Right renal pelvis (tissue), 4 donors: Measurements from ENCODE around the gene SMAD6. TPM values are rescaled to one million over a fixed set of nuclear protein-coding genes. Genes with fewer than 3 reads are reported as not detected.

Experiments used
- DNase-seq, 4 donors: peaks; one replicate each; pipeline ENCODE4 v3.0.0-alpha.2; 2013; ENCODE audit warnings: low read depth in 4 of 4, low spot score in 3 of 4, missing footprints in 1 of 4
- polyA plus RNA-seq, 4 donors: library from polyadenylated mRNA; unstranded; fragments of 120-200 nt; gene quantifications; one replicate each; pipeline ENCODE4 v1.2.1, GENCODE V29; 2013; ENCODE audit not compliant: insufficient read length in 4 of 4

SMAD6 gene
- polyA plus RNA-seq, 4 donors: 27.9 to 45.7 (median 31.4) TPM

DNA sequence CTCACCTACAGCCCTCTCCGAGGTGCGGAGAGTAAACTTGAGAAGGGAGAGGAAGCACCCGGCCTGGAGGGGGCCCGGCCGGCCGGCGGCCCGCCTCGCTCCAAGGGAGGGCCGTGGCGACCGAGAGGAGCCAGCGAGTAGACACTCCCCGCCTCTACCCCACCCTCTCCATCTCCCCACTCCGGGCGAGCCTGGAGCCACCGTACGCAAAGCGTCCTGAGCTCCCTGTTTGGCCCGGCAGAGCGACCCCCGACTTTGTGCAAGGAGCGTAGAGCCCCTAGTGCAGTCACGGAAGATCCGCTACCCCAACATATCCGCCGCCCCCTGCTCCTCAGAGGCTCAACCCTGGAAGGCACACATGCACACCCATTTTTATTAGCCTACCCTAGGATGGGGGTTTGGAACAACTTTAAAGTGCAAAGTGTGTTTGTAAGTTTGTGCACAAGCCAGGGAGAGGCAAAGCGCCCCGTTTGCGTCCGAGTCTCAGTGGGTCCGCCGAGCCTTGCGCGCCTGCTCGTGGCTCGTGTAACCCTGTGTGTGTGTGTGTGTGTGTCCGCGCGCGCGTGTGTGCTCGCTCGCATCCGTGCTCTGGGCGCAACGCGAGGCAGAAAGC is 508 bp upstream of the SMAD6 start:
- DNase-seq: peak in 1 of 4 donors; percentile 64

DNA sequence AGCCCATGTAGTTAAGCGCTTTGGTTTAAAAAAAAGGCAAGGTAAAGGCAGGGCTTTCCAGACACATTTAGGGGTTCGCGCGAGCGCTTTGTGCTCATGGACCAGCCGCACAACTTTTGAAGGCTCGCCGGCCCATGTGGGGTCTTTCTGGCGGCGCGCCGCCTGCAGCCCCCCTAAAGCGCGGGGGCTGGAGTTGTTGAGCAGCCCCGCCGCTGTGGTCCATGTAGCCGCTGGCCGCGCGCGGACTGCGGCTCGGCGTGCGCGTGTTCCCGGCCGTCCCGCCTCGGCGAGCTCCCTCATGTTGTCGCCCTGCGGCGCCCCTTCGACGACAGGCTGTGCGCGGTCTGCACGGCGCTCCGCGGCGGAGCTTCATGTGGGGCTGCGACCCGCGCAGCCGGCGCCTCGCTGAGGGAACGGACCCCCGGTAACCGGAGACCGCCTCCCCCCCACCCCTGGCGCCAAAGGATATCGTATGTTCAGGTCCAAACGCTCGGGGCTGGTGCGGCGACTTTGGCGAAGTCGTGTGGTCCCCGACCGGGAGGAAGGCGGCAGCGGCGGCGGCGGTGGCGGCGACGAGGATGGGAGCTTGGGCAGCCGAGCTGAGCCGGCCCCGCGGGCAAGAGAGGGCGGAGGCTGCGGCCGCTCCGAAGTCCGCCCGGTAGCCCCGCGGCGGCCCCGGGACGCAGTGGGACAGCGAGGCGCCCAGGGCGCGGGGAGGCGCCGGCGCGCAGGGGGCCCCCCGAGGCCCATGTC is 927 bp downstream of the SMAD6 start:
- DNase-seq: no peak

DNA sequence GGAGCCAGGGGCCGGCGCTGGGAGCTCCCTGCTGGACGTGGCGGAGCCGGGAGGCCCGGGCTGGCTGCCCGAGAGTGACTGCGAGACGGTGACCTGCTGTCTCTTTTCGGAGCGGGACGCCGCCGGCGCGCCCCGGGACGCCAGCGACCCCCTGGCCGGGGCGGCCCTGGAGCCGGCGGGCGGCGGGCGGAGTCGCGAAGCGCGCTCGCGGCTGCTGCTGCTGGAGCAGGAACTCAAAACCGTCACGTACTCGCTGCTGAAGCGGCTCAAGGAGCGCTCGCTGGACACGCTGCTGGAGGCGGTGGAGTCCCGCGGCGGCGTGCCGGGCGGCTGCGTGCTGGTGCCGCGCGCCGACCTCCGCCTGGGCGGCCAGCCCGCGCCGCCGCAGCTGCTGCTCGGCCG is 1.5 kb downstream of the SMAD6 start:
- DNase-seq: no peak

DNA sequence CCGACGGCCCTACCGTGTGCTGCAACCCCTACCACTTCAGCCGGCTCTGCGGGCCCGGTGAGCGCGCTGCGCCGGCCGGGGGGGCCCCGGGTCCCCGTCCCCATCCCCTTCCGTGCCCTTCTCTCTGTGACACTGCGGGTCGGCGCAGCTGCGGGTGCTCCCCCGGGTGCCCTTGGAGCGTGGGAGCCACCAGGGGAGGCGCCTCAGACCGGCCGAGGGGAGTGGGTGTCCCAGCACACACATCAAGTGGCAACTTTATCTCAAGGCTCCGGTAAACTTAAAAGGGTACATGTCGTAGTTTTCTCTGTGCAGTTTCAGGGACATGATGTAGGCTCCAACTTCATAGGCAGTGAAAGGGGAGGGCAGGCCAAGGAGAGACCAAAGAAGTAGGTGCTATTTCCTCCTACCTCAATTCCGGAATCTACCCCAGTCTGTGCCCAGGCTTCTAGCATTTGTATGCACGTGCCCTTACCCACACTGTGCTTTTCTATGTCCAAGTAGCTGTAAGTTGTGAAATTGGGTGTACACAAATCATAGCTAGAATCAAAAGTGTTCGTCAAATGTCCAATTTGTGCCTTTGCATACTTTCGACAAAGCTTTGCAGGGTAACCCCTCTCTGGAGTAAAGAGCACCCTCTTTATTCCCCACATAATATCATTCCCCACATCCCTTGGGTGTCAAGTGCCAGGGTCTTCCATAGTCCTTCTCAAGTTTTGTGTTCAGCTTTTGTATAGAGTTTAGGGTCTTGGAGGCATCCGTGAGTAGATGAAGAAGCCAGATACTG is 2.2 kb downstream of the SMAD6 start:
- no peak for DNase-seq

DNA sequence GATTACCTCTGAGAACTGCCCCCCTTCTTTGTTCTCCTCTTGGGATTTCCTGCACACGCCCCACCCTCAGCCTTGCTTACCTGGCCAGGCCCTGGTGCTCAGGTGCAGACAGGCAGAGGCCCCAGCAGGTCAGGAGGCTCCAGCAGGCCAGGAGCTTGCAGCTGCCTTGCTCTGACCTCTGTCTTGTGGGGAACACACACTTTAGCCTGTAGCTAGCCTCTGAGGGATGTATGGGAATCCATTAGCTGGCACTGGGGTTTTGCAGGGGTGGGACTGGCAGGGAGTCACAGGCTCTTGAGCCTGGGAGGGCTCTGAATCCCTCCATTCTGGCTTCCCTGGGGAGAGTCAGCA is 2.7 kb downstream of the SMAD6 start:
- no peak for DNase-seq

DNA sequence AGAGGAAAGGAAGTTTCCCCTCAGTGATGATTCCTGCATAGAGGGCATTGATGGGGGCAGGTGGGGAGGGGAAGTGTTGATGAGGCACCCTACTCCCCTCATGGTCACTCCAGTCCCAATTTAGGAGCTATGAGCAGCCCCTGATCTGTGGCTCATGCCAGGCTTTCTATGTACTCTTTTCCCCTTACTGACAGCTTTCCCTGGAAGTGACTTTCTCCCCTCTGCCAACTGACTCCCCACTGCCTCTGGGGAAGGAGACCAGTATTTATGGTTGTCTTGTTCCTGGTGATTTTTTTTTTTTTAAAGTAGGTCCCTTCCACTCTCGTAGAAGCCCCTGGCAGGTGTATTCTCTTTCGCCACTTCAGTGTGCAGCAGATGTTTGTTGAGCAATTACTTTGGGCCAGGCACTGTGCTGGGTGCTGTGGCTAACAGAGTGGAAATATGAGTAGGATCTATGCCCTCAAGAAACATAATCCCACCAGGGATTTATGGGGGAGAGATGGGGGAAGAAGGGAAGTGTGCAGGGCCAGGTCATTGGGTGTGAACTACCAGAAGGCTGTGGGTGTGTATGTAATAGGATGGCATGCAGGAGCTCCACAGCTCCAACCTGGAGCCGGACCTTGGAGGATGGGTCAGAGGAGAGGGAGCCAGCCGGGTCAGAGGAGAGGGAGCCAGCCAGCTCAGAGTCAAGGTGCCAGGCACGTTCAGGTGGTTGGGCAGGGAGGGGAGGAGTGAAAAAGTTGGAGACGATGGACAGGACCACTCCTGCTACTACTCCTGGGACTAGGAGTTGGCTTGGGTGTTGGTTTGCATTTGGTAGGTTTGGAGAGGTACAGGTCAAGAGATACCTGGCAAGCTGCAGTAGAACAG is 3.5 kb downstream of the SMAD6 start:
- DNase-seq: no peak

DNA sequence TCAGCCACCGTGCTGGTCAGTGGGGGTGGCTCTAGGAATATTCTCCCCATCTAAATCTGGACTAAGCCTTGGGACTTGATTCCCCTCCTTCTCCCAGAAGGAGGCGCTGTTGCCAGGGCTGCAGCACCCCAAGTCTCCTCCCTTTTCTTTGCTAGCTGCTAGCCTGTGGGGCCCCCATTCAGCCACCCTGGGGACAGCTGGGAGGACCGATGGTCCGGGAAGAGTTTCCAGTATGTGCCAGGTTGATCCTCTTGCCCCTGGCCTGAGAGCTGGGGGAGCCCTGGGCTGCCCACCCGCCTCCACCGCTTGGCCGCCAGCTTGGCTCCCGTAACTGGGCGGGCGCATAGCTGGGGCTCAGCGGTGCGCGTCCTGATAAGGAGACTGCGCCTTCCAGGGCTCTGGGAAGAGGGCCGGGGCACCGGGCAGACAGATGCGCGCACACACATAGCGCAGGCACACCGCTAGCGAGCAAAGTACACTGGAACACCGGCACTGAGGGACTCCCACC is 4.2 kb downstream of the SMAD6 start:
- no peak for DNase-seq

DNA sequence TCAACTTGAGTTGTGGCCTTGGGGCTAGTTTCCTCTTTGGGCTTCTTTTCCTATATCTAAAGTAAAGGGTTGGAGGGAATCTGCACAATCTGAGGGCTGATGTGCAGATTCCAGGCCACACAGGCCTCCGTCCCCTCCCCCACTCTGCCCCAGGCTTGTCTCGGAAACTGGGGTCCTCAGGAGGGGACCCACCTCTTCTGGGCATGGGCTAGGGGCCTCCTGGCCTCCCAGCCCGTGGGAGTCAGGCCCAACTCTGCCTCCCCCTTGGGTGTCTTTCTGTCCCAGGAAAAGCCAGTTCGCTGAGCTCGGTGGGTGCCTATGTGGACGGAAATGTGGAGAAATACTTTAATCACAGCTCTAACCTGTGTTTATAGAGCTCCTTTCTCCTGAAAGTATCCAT is 4.8 kb downstream of the SMAD6 start:
- no peak for DNase-seq

DNA sequence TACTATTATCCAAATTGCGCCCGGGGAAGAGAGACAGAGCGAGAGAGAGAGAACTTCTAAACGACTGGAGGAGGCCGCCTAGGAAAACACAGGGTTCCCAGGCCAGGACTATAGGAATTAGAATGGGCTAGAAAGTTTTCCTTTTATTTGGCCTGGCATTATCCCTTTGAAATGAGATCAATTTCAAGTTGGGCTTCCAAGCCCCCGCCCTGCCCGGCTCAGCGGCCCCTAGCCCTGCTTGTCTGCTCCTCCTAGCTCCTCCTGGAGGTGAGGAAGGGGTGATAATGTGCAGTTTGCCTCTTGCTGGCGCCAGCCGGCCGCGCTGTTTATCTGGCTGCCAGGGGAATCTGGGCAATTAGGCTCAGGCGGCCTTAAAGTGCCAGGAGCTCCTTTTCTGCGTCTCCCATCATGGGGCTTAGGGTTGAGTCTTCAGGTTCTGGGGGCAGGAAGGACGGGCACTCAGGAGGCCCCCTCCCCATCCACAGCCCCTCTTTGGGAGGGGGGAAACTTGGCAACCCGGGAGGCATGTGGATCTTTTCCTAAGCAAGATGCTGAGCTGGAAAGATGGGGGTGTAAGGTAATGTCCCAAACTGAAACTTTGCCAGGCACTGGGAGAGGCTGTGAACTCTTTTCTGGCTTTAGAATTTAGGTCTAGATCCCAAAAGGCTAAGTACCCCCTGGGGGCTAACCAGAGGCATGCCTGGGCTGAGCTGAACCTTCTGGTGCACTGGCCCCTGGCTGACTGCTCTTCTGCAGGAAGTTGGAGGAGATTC is 5.5 kb downstream of the SMAD6 start:
- DNase-seq: no peak

DNA sequence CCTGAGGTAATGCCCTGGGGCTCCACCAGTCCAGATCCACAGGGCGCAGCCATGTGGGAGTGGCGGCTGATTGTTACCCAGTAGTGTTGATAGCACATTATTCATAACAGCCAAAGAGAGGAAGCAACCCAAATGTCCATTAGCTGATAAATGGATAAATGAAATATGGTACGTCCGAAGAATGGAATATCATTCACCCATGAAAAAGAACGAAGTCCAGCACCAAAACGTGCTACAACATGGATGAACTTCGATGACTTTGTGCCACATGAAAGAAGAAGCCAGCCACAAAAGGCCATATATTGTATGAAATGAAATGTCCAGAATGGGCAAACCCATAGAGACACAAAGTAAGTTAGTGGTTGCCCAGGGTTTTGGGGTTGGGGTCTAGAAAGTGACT is 6.4 kb downstream of the SMAD6 start:
- DNase-seq: no peak

DNA sequence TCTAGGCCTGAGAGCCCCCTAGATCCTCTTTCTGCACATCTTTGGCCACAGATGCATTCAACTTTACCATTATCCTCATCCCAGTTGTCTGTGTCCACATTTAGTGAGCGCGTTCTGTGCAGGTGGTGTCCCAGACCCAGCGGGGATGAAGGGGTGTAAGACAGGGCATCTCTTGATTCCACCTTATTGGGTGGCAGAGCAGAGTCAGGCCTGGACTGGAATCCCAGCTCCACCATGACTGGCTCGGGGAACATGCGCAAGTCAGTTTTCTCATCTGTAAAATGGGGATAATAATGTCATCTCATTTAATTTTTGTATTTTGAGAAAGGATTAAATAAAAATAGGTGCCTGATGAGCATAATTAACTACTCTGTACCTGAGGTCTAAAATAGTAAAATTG is 7.8 kb downstream of the SMAD6 start:
- no peak for DNase-seq

DNA sequence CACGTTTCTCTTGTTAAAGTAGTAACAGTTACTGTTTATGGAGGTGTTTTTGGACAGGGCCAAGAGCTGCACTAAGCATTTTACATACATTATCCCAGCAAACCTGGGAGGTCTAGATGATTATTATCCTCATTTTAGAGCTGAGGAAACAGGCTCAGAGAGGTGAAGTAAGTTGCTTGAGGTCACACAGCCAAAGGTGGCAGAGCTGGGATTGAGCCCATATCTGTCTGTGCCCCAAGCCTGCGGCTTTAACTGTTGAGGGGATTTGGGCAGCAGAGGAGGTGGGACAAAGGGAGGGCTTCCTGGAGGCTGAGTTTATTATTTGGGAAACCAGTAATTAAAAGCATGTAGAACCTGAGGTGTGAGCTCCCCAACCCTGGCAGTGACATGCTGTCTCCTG is 9.2 kb downstream of the SMAD6 start:
- DNase-seq: no peak

DNA sequence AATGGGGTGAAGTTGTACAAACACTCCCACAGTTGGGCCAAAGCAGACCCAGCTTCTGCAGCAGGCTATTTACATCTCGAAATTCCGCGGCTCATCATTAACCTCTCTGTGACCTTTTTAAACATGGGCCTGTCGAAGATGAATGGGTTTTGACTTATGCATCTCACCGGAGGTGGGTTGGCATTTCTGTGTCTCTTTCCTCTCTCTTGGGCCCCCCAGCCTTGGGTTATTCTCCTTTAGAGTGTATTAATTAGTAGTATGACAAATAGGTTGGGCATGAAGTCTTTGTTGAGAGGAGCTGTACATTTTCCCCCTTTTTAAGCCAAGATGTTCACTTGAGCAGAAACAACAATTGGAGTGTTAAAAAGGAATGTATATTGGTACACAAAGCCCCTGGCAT is 9.8 kb downstream of the SMAD6 start:
- DNase-seq: no peak

DNA sequence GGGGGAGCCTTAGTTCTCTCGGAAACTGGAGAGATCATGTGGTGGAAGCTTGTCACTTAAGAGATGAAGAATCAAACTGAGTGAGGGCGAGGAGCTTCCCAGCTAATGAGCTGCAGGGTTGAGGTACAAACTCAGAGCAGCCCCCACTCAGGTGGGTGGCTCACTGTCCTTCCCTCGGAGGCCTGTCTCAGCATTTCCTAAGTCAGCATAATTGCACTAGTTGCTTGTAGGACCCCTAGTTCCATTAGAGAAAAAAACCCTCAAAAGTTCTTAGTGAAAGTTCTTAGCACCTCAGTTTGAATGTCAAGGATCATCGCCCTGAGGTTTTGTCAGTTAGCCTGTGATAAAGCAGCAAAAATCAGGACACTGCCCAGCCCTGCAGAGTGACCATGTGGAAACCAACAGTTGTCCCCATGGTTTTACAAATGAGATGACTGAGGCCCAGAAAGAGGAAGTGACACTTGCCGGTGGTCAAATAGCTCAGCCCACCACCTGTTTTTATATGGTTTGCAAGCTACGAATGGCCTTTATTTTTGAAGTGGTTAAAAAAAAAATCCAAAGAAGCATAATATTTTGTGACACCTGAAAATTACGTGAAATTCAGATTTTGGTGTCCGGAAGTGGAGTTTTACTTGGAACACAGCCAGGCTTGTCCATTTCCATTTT is 11.9 kb downstream of the SMAD6 start:
- no peak for DNase-seq

DNA sequence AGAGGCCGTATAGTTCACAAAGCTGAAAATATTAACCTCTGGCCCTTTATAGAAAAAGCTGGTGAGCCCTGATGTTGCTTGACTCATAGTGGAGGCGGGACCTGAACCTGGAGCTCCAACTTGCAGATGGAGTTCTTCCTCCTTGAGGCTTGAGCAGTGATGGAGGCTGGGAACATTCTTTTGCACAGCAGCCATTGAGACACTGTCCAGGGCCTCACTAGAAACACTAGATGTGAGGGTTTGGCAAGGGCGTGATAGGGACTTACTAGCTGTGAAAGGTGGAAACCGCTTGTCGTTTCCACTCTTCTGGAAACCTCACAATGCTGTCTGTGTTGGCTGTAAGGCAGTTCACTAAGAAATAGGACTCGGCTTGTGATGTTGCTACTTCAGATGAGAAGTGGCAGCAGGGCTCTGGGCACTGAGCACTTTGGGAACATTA is 12.5 kb downstream of the SMAD6 start:
- no peak for DNase-seq

DNA sequence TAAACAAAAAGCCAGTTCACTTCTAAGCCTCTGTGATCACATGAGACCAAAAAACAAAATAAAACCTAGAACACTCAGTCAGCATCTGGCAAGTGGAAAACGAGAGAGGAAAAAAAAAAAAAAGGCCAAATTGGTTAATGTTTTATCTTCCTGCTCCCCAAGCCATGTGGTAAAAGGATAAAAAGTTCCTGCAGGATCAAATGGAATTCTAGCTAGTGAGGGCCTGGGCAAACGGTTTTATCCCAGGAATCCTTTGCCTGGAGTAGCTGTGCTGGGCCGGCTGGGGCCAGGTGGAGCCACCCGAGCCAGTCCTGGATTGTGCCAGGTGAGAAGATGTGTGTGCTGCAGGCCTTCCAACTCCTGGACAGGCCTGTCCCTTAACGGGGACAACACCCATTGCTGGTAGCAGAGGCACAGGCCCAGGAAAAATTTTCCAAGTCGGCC is 13.2 kb downstream of the SMAD6 start:
- no peak for DNase-seq

DNA sequence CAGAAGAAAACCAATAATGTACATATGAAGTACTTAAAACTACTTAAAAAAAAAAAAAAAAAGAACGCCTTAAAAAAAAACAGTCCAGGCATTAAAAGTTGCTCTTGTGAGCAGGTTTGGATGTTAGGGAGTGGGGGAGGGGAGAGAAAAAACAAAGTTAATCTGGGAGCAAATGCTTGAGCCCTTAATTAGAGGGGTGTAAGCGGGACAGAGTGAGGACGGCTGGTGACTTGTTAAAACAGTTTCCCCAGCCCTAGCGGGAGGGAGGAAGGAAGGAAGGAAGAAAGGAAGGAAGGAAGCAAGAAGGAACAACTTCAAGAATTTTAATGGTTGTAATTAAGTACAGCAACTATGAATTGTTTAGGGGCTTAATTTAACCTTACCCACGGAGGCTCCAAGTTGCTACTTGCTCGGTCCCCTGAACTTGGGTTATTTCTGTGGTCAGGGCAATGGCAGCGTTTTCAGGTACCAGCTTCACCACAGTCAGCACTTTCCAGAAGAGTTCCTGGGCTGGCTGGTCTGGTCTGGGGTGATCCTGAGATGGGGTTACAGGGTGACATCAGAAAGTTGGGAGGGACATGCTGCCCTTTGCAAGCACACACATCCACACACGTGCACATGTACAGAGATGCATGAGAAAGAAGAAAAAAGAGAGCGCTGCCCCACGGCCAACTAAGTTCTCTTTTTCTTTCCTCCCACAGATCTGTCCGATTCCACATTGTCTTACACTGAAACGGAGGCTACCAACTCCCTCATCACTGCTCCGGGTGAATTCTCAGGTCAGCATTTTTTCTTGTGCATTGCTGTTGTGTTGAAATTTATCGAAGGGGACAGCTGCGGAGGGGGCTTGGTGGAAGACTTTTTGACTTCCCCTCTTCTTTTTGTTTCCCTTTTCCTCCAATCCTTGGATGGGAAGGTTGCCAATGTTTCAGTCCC is 14.0 kb downstream of the SMAD6 start:
- no peak for DNase-seq

DNA sequence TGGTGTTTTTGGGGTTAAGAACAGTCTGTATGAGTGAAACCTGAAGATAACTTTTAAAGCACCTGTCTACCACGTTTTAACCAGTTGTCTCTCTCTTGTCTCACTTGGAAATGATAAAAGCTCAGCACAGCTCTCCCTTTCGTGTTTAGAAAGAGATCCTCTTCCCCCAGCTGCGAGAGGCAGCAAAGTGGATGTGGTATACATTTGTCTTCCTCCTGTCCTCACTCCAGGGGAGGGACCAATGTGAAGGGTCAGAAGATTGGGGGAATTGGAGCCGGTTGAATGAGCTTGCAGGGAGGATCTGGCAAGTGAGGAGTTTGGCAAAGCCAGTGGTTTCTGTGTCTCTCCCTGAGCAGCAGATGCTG is 14.6 kb downstream of the SMAD6 start:
- no peak for DNase-seq
